Keratinocyte (primary cell): ENCODE measurements around the gene GPR3. TPM values are rescaled to one million over a fixed set of nuclear protein-coding genes. Genes with fewer than 3 reads are reported as not detected.

Source experiments
- DNase-seq: peaks from one replicate; pipeline ENCODE4 v3.0.0-alpha.2; 2011; ENCODE audit warnings: low read depth, missing footprints, low spot score
- FAIRE-seq: peaks from 2 replicates; lab custom pipeline; 2011; peaks lifted over from hg19 to GRCh38; lab: Jason Lieb, UNC
- H2AFZ ChIP-seq: 2 replicates; pipeline ENCODE4 v1.6.0; 2012; ENCODE audit warnings: low read length, control low read depth, inconsistent platforms; ENCODE audit not compliant: control insufficient read depth
- H3K27ac ChIP-seq: 2 replicates; pipeline ENCODE4 v1.5.1; 2011; ENCODE audit warnings: low read length; ENCODE audit not compliant: control insufficient read depth, insufficient read depth
- H3K27me3 ChIP-seq: 3 replicates; pipeline ENCODE4 v1.6.0; 2011; ENCODE audit warnings: low read length; ENCODE audit not compliant: control insufficient read depth, insufficient read depth; ENCODE audit errors: extremely low read depth
- H3K36me3 ChIP-seq, 2 experiments: 2 replicates in 1 of 2; 3 replicates in 1 of 2; pipeline ENCODE4 v1.5.1; 2011; ENCODE audit warnings: low read length in 2 of 2, mild to moderate bottlenecking in 1 of 2; ENCODE audit not compliant: control insufficient read depth in 2 of 2, insufficient read depth in 2 of 2; ENCODE audit errors: extremely low read depth in 1 of 2
- H3K4me1 ChIP-seq: 3 replicates; pipeline ENCODE4 v1.5.1; 2011; ENCODE audit warnings: low read length; ENCODE audit not compliant: control insufficient read depth, insufficient read depth; ENCODE audit errors: extremely low read depth
- H3K4me2 ChIP-seq: 3 replicates; pipeline ENCODE4 v1.6.0; 2011; ENCODE audit warnings: low read depth, low read length; ENCODE audit not compliant: control insufficient read depth, insufficient read depth; ENCODE audit errors: extremely low read depth
- H3K4me3 ChIP-seq, 3 experiments: fragments of 200-600 bp in 1 of 3; sonication (generic) in 1 of 3; 2 replicates in 2 of 3; 3 replicates in 1 of 3; pipeline ENCODE4 v1.5.1; 2011 to 2016; ENCODE audit warnings: low read length in 3 of 3, mild to moderate bottlenecking in 3 of 3, control low read depth in 2 of 3, inconsistent platforms in 1 of 3, low read depth in 1 of 3, mixed read lengths in 1 of 3, mixed run types in 1 of 3, moderate library complexity in 1 of 3; ENCODE audit not compliant: control insufficient read depth in 2 of 3, insufficient read depth in 2 of 3; ENCODE audit errors: extremely low read depth in 1 of 3
- H3K79me2 ChIP-seq: 2 replicates; pipeline ENCODE4 v1.6.0; 2012; ENCODE audit warnings: low read length; ENCODE audit not compliant: control insufficient read depth, insufficient read depth
- H3K9ac ChIP-seq: 3 replicates; pipeline ENCODE4 v1.6.0; 2011; ENCODE audit warnings: low read length; ENCODE audit not compliant: control insufficient read depth, insufficient read depth; ENCODE audit errors: extremely low read depth
- H3K9me1 ChIP-seq: 3 replicates; pipeline ENCODE4 v1.6.0; 2011; ENCODE audit warnings: low read length; ENCODE audit not compliant: control insufficient read depth, insufficient read depth; ENCODE audit errors: extremely low read depth
- H3K9me3 ChIP-seq: 2 replicates; pipeline ENCODE4 v1.5.1; 2012; ENCODE audit warnings: low read depth, low read length; ENCODE audit not compliant: control insufficient read depth
- H4K20me1 ChIP-seq: 3 replicates; pipeline ENCODE4 v1.6.0; 2011; ENCODE audit warnings: low read length; ENCODE audit not compliant: control insufficient read depth, insufficient read depth; ENCODE audit errors: extremely low read depth
- EZH2 ChIP-seq: IDR thresholded peaks from one replicate; pipeline ENCODE4 v1.6.1; 2012; ENCODE audit warnings: inconsistent platforms, mild to moderate bottlenecking, low read length, moderate library complexity
- dilution Hi-C: fragments of 300-500 bp; cut with MboI; formaldehyde crosslinking; loops from one replicate; pipeline ENCODE4 v1.7.0; 2020; ENCODE audit warnings: low sequenced_read_pairs; ENCODE audit not compliant: extremely low pct_ligation_motif_present
- polyA plus RNA-seq, 5 experiments: library from polyadenylated mRNA; depleted of rRNA in 3 of 5; stranded (reverse) in 3 of 5; stranded (forward) in 1 of 5; unstranded in 1 of 5; fragments of >200 nt; gene quantifications; 1 replicate in 1 of 5; 2 replicates in 3 of 5; 3 replicates in 1 of 5; pipeline versions ENCODE4 v1.2.1 to v1.2.3, GENCODE V29; 2011 to 2012; ENCODE audit warnings: missing spikeins in 2 of 5, low read depth in 1 of 5, low replicate concordance in 1 of 5
- TF ChIP-seq, protein P1 (sequence below), 3 experiments: IDR thresholded peaks in 1 of 3; conservative IDR thresholded peaks in 1 of 3; optimal IDR thresholded peaks in 1 of 3; 2 replicates in 2 of 3; 3 replicates in 1 of 3; pipeline versions ENCODE3 to v1.5.1; 2011; ENCODE audit warnings: low read length in 3 of 3, mild to moderate bottlenecking in 3 of 3, moderate library complexity in 2 of 3, control low read depth in 1 of 3, inconsistent platforms in 1 of 3; ENCODE audit not compliant: insufficient read depth in 2 of 3; ENCODE audit errors: extremely low read depth in 1 of 3

The GPR3 gene
- polyA plus RNA-seq, 1 donor (not counting 4 experiments of a cell fraction or from before 2014, with no cell fraction given): 1.4 TPM

DNA sequence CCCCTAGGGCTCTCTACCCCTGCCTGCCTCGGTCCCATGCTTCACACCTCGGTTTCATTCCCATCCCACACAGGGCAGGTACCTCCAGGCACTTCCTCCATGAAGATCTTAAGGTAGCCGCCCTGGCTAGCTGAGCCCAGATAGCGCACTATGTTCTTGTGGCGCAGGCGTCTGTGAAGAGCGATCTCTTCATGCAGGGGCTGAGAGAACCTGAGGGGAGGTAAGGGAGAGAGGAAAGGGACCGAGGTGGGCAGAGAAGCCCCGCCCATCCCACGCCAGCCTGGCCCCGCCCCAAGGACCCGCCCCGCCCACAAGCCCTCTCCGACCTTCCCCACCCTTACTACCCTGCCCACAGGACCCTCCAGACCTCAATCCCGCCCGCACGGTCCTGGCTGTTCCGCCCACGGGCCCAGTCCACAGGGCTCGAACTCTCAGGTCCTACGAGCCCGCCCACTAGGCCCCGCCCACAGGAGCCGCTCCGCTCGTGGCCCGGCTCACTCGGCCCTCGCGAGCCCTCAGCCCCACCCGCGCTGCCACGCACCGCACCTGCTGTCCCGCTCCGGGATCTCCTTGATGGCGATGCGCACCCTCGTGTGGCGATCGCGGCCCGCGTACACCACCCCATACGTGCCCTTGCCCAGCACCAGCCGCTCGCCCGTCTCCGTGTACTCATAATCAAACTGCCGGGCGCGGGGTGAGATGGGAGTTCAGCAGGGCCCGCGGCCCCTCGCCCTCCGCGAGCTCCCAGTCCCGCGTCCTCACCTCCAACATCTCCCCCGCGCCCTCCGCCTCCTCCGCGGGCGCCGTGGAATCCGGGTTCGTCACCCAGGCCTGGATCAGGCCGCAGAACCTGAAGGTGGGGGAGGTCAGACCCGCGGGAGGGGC, 32.0 kb upstream of the GPR3 start:
- peaks cover 29 to 39% of the 10 kb centered on the region in 2 experiments for H3K36me3 ChIP-seq

DNA sequence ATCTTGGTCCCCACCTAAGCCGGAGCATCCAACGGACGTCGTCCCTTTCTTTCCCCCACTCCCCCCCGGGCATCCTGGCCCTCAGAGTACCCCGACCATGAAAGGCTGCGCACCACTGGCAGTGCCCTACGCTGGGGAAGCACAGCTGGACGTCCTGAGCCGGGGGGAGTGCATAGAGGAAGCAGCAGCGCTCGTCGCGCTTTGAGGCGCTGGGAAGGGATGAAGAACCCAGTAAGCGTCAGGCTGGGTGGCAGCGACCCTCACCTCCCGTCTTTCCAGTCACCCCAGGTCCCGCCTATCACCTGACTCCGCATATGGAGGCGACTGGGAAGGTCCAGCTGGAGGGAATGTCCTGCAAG, 31.4 kb upstream of the GPR3 start:
- peaks cover 13% of the 10 kb centered on the region for H3K4me1 ChIP-seq
- H2AFZ ChIP-seq: no peak overlapping the region
- no peaks in the 10 kb centered on the region for H3K9me1 ChIP-seq
- no peaks in the 10 kb centered on the region for H3K9me3 ChIP-seq
- TF ChIP-seq, protein P1, sequence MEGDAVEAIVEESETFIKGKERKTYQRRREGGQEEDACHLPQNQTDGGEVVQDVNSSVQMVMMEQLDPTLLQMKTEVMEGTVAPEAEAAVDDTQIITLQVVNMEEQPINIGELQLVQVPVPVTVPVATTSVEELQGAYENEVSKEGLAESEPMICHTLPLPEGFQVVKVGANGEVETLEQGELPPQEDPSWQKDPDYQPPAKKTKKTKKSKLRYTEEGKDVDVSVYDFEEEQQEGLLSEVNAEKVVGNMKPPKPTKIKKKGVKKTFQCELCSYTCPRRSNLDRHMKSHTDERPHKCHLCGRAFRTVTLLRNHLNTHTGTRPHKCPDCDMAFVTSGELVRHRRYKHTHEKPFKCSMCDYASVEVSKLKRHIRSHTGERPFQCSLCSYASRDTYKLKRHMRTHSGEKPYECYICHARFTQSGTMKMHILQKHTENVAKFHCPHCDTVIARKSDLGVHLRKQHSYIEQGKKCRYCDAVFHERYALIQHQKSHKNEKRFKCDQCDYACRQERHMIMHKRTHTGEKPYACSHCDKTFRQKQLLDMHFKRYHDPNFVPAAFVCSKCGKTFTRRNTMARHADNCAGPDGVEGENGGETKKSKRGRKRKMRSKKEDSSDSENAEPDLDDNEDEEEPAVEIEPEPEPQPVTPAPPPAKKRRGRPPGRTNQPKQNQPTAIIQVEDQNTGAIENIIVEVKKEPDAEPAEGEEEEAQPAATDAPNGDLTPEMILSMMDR (optimal IDR thresholded peaks at IDR 0.05 in 1 of 3, IDR thresholded peaks at IDR 0.05 in 1 of 3, conservative IDR thresholded peaks at IDR 0.05 in 1 of 3; ENCODE audit: extremely low read depth in 1 of 3, insufficient read depth in 2 of 3, low read length in 3 of 3): no peak
- no peak for TF ChIP-seq EZH2
- no peak for FAIRE-seq
- no peak for DNase-seq
- dilution Hi-C loops: no loop called here
- no peak overlapping the region for H3K9ac ChIP-seq
- H4K20me1 ChIP-seq: peaks cover 3% of the 10 kb centered on the region
- peaks cover 25 to 33% of the 10 kb centered on the region in 2 experiments for H3K36me3 ChIP-seq
- no peak overlapping the region for H3K4me2 ChIP-seq
- H3K4me3 ChIP-seq: no peak overlapping the region
- H3K79me2 ChIP-seq: peaks cover 12% of the 10 kb centered on the region
- no peak overlapping the region for H3K27ac ChIP-seq
- H3K27me3 ChIP-seq: no peaks in the 10 kb centered on the region

More for the DNA sequence above, 32.0 kb upstream of the GPR3 start:
- dilution Hi-C loops: no loop called here
- Histone ChIP-seq H3K27ac (no peak overlapping the region), H3K4me2 (no peak overlapping the region), H3K9me3 (no peaks in the 10 kb centered on the region), H3K27me3 (no peaks in the 10 kb centered on the region), H3K79me2 (peaks cover 12% of the 10 kb centered on the region), H3K4me1 (peaks cover 13% of the 10 kb centered on the region), H4K20me1 (peaks cover 3% of the 10 kb centered on the region), H2AFZ (no peak overlapping the region), H3K9me1 (no peaks in the 10 kb centered on the region), H3K9ac (no peak overlapping the region), H3K4me3 (no peak overlapping the region)
- no peak for FAIRE-seq
- TF ChIP-seq, protein P1 (optimal IDR thresholded peaks at IDR 0.05 in 1 of 3, IDR thresholded peaks at IDR 0.05 in 1 of 3, conservative IDR thresholded peaks at IDR 0.05 in 1 of 3; ENCODE audit: extremely low read depth in 1 of 3, insufficient read depth in 2 of 3, low read length in 3 of 3): no peak
- TF ChIP-seq EZH2: no peak
- no peak for DNase-seq
